IPS-18a (cell line): Measurements from ENCODE around the gene TRAF7.
"Not testable (repeated sequence)": the region's sequence is repeated elsewhere in the genome, so short reads cannot be mapped to it uniquely, and the experiment has no call there.

Experiments used
- H3K27ac ChIP-seq: one replicate; pipeline ENCODE4 v1.5.1; 2013; ENCODE audit warnings: low read length
- H3K27me3 ChIP-seq: one replicate; pipeline ENCODE4 v1.6.1; 2013; ENCODE audit warnings: mild to moderate bottlenecking, low read length; ENCODE audit not compliant: control insufficient read depth, insufficient read depth
- H3K36me3 ChIP-seq: one replicate; pipeline ENCODE4 v1.6.1; 2013; ENCODE audit warnings: low read depth, low read length; ENCODE audit not compliant: control insufficient read depth
- H3K4me1 ChIP-seq: one replicate; pipeline ENCODE4 v1.6.1; 2013; ENCODE audit warnings: low read depth, low read length; ENCODE audit not compliant: control insufficient read depth
- H3K4me3 ChIP-seq: one replicate; pipeline ENCODE4 v1.5.1; 2013; ENCODE audit warnings: low read length
- H3K9ac ChIP-seq: one replicate; pipeline ENCODE4 v1.6.1; 2013; ENCODE audit warnings: mild to moderate bottlenecking, low read length, moderate library complexity
- H3K9me3 ChIP-seq: one replicate; pipeline ENCODE4 v1.6.1; 2013; ENCODE audit warnings: low read depth, low read length; ENCODE audit not compliant: control insufficient read depth

TRAF7 gene

GRCh38 chr16:2155091-2155950 lies at the start of gene TRAF7:
Gene TRAF7 (plus strand): TSS chr16:2155782. CDS start chr16:2163921, 8,139 bp downstream.
- H3K27me3 ChIP-seq = no peaks in the 10 kb centered on the region
- peak within 1 kb of the TSS; percentile 98 for H3K4me3 ChIP-seq
- H3K9me3 ChIP-seq = no peaks in the 10 kb centered on the region
- H3K27ac ChIP-seq = peak within 1 kb of the TSS; percentile 83
- H3K4me1 ChIP-seq = peaks cover 22% of the 10 kb centered on the region
- H3K9ac ChIP-seq = peak within 1 kb of the TSS; percentile 95
- H3K36me3 ChIP-seq = peaks cover 20% of the 10 kb centered on the region

DNA sequence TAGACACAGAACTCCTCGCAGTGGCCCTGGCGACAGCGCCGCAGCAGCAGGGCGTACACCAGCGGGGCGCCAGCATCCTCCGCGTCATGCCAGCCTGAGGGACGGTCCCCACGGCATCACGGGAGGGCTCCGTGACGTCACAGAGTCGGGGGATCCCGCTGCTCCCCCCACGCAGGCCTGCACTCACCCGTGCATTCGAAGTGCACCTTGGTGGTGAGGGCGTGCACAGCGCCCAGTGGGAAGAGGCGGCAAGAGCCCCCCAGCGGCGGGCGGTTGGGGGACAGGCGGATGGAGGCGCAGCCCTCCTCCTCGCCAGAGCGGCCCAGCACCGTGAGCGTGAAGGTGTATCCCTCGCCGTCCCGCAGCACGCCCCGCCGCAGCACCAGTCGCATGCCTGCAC lies 49.4 kb upstream of the TRAF7 start:
- not testable (repeated sequence) for H3K27ac ChIP-seq, H3K36me3 ChIP-seq, H3K9me3 ChIP-seq

GRCh38 chr16:2107121-2107790 lies 48.3 kb upstream of the TRAF7 start:
- not testable (repeated sequence) for H3K9ac ChIP-seq, H3K36me3 ChIP-seq, H3K27ac ChIP-seq, H3K9me3 ChIP-seq, H3K27me3 ChIP-seq, H3K4me1 ChIP-seq, H3K4me3 ChIP-seq

More for the DNA sequence above, 49.4 kb upstream of the TRAF7 start:
- not testable (repeated sequence) for H3K9ac ChIP-seq, H3K4me3 ChIP-seq, H3K4me1 ChIP-seq, H3K27me3 ChIP-seq

- not testable (repeated sequence) for H3K4me3 ChIP-seq, H3K36me3 ChIP-seq, H3K4me1 ChIP-seq, H3K27ac ChIP-seq, H3K9ac ChIP-seq, H3K9me3 ChIP-seq, H3K27me3 ChIP-seq
Measured at GRCh38 chr16:2107791-2108125, 47.8 kb upstream of the TRAF7 start.

GRCh38 chr16:2108446-2109270 lies 46.9 kb upstream of the TRAF7 start:
- H3K9ac ChIP-seq, H3K9me3 ChIP-seq, H3K27me3 ChIP-seq, H3K27ac ChIP-seq, H3K4me1 ChIP-seq, H3K4me3 ChIP-seq, H3K36me3 ChIP-seq: not testable (repeated sequence)

- H3K27me3 ChIP-seq, H3K36me3 ChIP-seq, H3K9me3 ChIP-seq, H3K4me1 ChIP-seq, H3K27ac ChIP-seq, H3K4me3 ChIP-seq, H3K9ac ChIP-seq: not testable (repeated sequence)
Measured at GRCh38 chr16:2109271-2109580, 46.4 kb upstream of the TRAF7 start.

DNA sequence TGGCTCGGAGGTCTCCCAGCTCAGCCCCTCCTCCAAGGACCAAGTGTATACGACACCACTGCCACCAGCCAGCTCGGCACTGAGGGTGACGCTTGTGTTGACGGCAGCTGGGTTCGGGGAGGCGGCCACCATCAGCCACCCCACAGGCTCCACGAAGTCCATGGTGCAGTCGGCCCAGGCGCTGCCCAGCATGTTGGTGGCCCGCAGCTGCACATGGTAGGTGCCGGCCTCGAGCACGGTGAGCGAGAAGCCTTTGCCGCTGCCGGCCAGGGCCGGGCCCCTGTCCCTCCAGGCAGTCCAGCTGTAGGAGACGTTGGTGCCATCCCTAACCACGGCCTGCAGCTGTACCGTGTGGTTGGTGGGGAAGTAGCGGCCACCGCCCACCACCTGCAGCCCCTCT lies 45.7 kb upstream of the TRAF7 start:
- H3K27ac ChIP-seq, H3K4me1 ChIP-seq, H3K9me3 ChIP-seq, H3K36me3 ChIP-seq, H3K27me3 ChIP-seq, H3K9ac ChIP-seq, H3K4me3 ChIP-seq: not testable (repeated sequence)

DNA sequence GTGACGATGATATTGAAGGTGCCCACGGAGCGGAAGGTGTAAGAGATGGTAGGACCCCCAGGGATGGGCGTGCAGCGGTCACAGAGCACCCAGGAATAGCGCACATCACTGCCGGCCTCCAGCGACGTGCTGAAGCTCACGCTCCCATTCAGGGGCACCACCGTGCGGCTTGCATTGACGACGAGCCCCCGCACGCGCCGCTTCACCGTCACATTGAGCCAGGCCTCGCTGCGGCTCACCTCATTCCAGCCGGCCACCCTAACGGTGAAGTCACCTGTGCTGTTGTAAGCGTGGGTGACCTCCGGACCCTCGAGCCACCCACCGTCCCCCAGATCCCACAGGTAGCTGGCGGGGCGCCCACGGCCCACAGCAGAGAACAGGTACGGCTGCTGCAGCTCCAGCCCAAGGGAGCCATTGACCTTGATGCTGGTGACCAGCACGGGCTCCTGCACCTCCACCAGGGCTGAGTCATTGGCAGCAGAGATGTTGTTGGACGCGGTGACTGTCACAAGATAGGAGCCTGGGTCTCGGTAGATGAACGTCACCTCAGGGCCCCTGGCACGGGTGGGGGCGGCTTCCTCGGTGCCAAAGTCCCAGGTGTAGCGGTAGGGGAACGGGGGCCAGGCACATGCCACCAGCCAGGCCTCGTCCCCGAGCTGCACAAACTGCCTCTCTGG lies 45.1 kb upstream of the TRAF7 start:
- H3K36me3 ChIP-seq, H3K4me1 ChIP-seq, H3K27ac ChIP-seq, H3K4me3 ChIP-seq, H3K9ac ChIP-seq, H3K27me3 ChIP-seq, H3K9me3 ChIP-seq: not testable (repeated sequence)

- not testable (repeated sequence) for H3K4me3 ChIP-seq, H3K9ac ChIP-seq, H3K36me3 ChIP-seq, H3K27ac ChIP-seq, H3K4me1 ChIP-seq, H3K27me3 ChIP-seq, H3K9me3 ChIP-seq
Measured at GRCh38 chr16:2111009-2111353, 44.6 kb upstream of the TRAF7 start.

DNA sequence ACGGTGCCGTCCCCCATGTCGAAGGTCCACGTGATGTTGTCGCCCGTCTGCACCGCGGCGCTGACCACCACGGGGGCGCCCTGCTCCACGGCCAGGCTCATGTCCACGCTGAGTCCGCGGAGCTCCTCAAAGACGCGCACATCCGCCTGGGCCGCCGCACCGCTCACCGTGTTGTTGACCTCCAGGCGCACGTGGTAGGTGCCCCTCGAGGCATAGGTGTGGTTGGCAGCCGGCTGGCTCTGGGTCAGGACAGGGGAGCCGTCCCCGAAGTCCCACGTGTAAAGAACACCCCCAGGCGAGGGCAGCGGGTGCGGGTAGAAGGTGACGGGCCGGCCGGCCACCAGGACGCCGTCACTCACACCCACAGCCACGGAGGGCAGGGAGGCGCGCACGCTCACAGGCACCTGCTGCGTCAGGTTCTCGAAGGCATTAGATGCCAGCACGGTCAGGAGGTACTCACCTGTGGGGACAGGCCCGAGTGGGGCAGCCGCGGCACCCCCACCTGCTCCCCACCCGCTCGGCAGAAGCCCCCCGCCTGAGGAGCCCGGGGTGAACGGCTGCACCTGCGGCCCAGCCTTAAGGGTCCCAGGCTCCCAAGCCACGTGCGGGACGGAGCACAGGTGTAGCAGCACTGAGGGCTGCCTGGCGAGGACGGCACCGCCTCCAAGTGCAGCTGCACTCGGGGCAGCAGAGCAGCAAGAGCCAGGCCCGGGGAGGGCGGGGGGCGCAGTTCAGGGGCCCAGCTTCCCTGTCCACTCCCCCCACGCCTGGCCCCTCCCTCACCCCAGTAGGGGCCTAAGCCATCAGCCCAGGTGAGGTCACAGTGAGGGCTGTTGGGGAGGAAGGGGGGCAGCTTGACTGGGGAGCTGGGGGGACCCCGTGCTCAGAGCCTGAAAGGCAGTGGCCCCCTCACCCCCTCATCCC lies 43.9 kb upstream of the TRAF7 start:
- H3K27me3 ChIP-seq, H3K4me3 ChIP-seq, H3K27ac ChIP-seq, H3K4me1 ChIP-seq, H3K9me3 ChIP-seq, H3K9ac ChIP-seq, H3K36me3 ChIP-seq: not testable (repeated sequence)
